ENCODE data around the gene CFAP90. TPM values are rescaled to one million over a fixed set of nuclear protein-coding genes. Genes with fewer than 3 reads are reported as not detected.

Gene CFAP90
- total RNA-seq, 1 donor from 2014 or later, result not detected

DNA sequence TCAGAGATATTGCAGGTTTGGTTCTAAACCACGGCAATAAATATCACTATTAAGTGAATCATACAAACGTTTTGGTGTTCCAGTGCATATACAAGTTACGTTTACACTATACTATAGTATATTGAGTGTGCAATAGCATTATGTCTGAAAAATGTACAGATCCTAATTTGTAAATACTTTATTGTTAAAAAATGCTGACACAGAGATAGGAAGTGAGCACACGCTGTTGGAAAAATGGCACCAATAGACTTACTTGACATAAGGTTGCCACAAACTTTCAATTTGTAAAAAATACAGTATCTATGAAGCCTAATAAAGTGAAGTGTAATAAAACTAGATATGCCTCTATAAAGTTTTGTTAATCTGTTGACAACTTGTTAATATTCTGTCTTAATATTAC is 16.0 kb downstream of the CFAP90 start:
- peaks cover 6% of the 10 kb centered on the region for H3K27me3 Mint-ChIP-seq
- H3K9me3 Mint-ChIP-seq, result no peaks in the 10 kb centered on the region
- H3K4me1 Mint-ChIP-seq, result no peaks in the 10 kb centered on the region
- no peak overlapping the region for H3K27ac Mint-ChIP-seq
- CTCF ChIA-PET, result no interaction called here
- POLR2A ChIA-PET, result no interaction called here
- ATAC-seq (ENCODE audit: low read depth), result no peak
- intact Hi-C loops (cut with micrococcal nuclease), result no loop called here
- H3K36me3 Mint-ChIP-seq (ENCODE audit: low read depth), result no peaks in the 10 kb centered on the region
- DNase-seq, result no peak
- no peak overlapping the region for H3K4me3 Mint-ChIP-seq
- TF ChIP-seq, protein P1, sequence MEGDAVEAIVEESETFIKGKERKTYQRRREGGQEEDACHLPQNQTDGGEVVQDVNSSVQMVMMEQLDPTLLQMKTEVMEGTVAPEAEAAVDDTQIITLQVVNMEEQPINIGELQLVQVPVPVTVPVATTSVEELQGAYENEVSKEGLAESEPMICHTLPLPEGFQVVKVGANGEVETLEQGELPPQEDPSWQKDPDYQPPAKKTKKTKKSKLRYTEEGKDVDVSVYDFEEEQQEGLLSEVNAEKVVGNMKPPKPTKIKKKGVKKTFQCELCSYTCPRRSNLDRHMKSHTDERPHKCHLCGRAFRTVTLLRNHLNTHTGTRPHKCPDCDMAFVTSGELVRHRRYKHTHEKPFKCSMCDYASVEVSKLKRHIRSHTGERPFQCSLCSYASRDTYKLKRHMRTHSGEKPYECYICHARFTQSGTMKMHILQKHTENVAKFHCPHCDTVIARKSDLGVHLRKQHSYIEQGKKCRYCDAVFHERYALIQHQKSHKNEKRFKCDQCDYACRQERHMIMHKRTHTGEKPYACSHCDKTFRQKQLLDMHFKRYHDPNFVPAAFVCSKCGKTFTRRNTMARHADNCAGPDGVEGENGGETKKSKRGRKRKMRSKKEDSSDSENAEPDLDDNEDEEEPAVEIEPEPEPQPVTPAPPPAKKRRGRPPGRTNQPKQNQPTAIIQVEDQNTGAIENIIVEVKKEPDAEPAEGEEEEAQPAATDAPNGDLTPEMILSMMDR (IDR thresholded peaks at IDR 0.05), result no peak

DNA sequence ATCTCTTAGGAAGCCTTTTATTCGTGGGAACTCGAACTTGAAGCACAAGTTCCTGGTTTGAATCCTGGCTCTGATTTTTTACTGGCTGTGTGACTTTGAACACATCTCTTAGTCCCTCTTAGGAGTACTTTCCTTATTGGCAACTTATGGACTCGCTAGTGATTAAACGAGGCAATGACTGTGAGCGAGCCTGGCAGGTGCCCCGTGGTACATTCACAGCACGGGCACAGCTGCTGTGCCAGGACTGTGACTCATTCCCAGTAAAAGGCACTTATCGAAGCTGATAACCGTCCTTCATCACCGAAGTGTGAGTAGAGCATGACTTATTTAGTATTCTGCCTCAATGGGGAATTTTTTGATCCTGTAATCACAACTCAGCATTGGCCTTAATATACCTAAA is 22.7 kb downstream of the CFAP90 start:
- Mint-ChIP-seq H3K4me1 (no peaks in the 10 kb centered on the region), H3K27me3 (peaks cover 3% of the 10 kb centered on the region), H3K9me3 (no peaks in the 10 kb centered on the region), H3K27ac (no peak overlapping the region), H3K36me3 (ENCODE audit: low read depth) (no peaks in the 10 kb centered on the region), H3K4me3 (no peak overlapping the region)
- intact Hi-C loops (cut with micrococcal nuclease), result no loop called here
- no peak for DNase-seq
- ChIA-PET POLR2A (no interaction called here), CTCF (no interaction called here)
- ATAC-seq (ENCODE audit: low read depth), result no peak
- TF ChIP-seq, protein P1 (IDR thresholded peaks at IDR 0.05), result no peak

DNA sequence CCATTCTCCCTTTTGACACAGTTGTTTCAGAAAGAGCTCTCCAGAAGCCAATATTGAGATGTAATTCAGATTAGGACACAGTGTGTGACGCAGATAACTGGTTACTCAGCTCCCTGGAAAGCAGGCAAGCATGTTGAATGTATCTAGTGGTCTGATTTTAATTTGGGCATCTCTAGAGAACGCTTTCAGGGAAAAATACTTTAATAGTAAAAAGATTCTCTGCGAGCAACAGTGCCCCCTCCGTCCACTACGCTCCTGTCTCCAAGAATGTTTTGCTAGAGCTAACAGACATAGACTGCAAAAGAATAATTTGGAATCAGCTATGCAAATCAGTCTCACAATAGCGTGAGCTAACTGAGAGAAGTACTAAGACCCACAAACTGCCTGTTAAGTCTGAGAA is 23.3 kb downstream of the CFAP90 start:
- ChIA-PET POLR2A (no interaction called here), CTCF (no interaction called here)
- DNase-seq (no peak), ATAC-seq (ENCODE audit: low read depth) (no peak)
- H3K36me3 Mint-ChIP-seq (ENCODE audit: low read depth), result no peaks in the 10 kb centered on the region
- intact Hi-C loops (cut with micrococcal nuclease), result no loop called here
- no peaks in the 10 kb centered on the region for H3K9me3 Mint-ChIP-seq
- no peak overlapping the region for H3K4me3 Mint-ChIP-seq
- TF ChIP-seq, protein P1 (IDR thresholded peaks at IDR 0.05), result no peak
- H3K27me3 Mint-ChIP-seq, result peaks cover 3% of the 10 kb centered on the region
- no peaks in the 10 kb centered on the region for H3K4me1 Mint-ChIP-seq
- no peak overlapping the region for H3K27ac Mint-ChIP-seq

DNA sequence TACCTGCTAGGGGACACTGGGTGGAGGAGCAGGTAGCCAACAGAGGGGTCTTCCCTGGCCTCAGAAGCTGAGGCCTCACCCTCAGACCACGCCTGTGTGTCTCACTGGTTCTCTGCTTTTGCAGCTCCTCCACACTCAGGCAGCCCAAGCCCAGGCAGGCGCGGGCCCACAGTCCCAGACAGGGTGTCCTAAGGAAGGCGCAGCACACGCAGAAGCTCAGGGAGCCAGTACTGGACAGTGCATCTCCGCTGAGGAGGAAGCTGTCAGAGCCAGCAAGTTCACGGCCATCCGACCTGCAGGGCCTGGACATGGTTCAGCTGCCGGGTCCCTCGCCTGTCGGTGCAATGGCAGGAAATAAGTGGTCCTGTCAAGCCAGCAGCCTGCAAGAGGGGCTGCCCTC is 25.3 kb downstream of the CFAP90 start:
- CTCF ChIA-PET, result no interaction called here
- H3K4me1 Mint-ChIP-seq, result no peaks in the 10 kb centered on the region
- DNase-seq (no peak), ATAC-seq (ENCODE audit: low read depth) (no peak)
- TF ChIP-seq, protein P1 (IDR thresholded peaks at IDR 0.05), result no peak
- H3K36me3 Mint-ChIP-seq (ENCODE audit: low read depth), result no peaks in the 10 kb centered on the region
- no peaks in the 10 kb centered on the region for H3K9me3 Mint-ChIP-seq
- intact Hi-C loops (cut with micrococcal nuclease), result no loop called here
- H3K27me3 Mint-ChIP-seq, result peaks cover 3% of the 10 kb centered on the region
- H3K27ac Mint-ChIP-seq, result no peak overlapping the region
- H3K4me3 Mint-ChIP-seq, result no peak overlapping the region
- POLR2A ChIA-PET, result no interaction called here

DNA sequence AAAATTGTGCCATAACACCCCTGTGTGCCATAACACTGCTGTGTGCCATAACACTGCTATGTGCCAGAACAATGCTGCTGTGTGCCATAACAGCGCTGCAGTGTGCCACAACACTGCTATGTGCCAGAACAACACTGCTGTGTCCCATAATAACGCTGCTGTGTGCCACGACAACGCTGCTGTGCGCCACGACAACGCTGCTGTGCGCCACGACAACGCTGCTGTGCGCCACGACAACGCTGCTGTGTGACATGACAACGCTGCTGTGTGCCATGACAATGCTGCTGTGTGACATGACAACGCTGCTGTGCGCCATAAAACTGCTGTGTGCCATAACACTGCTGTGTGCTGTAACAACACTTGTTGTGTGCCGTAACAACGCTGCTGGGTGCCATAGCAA is 25.9 kb downstream of the CFAP90 start:
- TF ChIP-seq, protein P1 (IDR thresholded peaks at IDR 0.05), result no peak
- CTCF ChIA-PET, result no interaction called here

More for the DNA sequence above, 25.9 kb downstream of the CFAP90 start:
- H3K9me3 Mint-ChIP-seq, result no peaks in the 10 kb centered on the region
- peaks cover 3% of the 10 kb centered on the region for H3K27me3 Mint-ChIP-seq
- H3K4me1 Mint-ChIP-seq, result no peaks in the 10 kb centered on the region
- no peak overlapping the region for H3K27ac Mint-ChIP-seq
- DNase-seq, result no peak
- POLR2A ChIA-PET, result no interaction called here
- no peak overlapping the region for H3K4me3 Mint-ChIP-seq
- H3K36me3 Mint-ChIP-seq (ENCODE audit: low read depth), result no peaks in the 10 kb centered on the region
- intact Hi-C loops (cut with micrococcal nuclease), result no loop called here
- no peak for ATAC-seq (ENCODE audit: low read depth)
